Lung (tissue), 12 donors: ENCODE measurements around the gene CACFD1. TPM values are rescaled to one million over a fixed set of nuclear protein-coding genes. Genes with fewer than 3 reads are reported as not detected.

Experiments
- ATAC-seq: fragments of 200-7000 bp; cut with Tn5 transposase; one replicate; pipeline ENCODE4 v1.9.1; 2020; ENCODE audit warnings: moderate number of reproducible peaks; ENCODE audit not compliant: insufficient read depth, low FRiP score
- DNase-seq, 3 donors: peaks; one replicate each; pipeline ENCODE4 v3.0.0-alpha.2; 2013 to 2017
- H3K27ac ChIP-seq, 2 donors: one replicate each; pipeline ENCODE4 v1.5.1; 2013; ENCODE audit warnings: mild to moderate bottlenecking in 2 of 2, moderate library complexity in 2 of 2, control low read depth in 1 of 2, inconsistent platforms in 1 of 2, low read depth in 1 of 2, low read length in 1 of 2
- H3K27me3 ChIP-seq, 3 donors: one replicate each; pipeline ENCODE4 v1.5.1; 2013; ENCODE audit warnings: low read length in 2 of 3; ENCODE audit not compliant: control insufficient read depth in 3 of 3, insufficient read depth in 3 of 3
- H3K36me3 ChIP-seq, 4 donors: one replicate each; pipeline ENCODE4 v1.5.1; 2013; ENCODE audit warnings: low read length in 4 of 4, mild to moderate bottlenecking in 1 of 4, moderate library complexity in 1 of 4; ENCODE audit not compliant: control insufficient read depth in 4 of 4, insufficient read depth in 4 of 4
- H3K4me1 ChIP-seq, 5 donors: one replicate each; pipeline ENCODE4 v1.5.1; 2013; ENCODE audit warnings: low read length in 5 of 5, mild to moderate bottlenecking in 2 of 5, moderate library complexity in 1 of 5; ENCODE audit not compliant: control insufficient read depth in 5 of 5, insufficient read depth in 5 of 5
- H3K4me3 ChIP-seq: one replicate; pipeline ENCODE4 v1.5.1; 2013; ENCODE audit warnings: mild to moderate bottlenecking, control low read depth, moderate library complexity
- H3K9ac ChIP-seq, 2 donors: one replicate each; pipeline ENCODE4 v1.5.1; 2013; ENCODE audit warnings: low read length in 2 of 2, control low read depth in 1 of 2; ENCODE audit not compliant: insufficient read depth in 1 of 2
- H3K9me3 ChIP-seq, 4 donors: one replicate each; pipeline ENCODE4 v1.5.1; 2013; ENCODE audit warnings: low read length in 3 of 4, mild to moderate bottlenecking in 1 of 4, moderate library complexity in 1 of 4; ENCODE audit not compliant: control insufficient read depth in 4 of 4, insufficient read depth in 3 of 4
- WGBS, 2 donors: extraction: QIAGEN DNeasy Blood & Tissue Kit; methylation state at CpG; one replicate each; pipeline ENCODE4 v1.1.7; 2013; 5-methylcytosine and 5-hydroxymethylcytosine counted together
- polyA plus RNA-seq, 2 donors: library from polyadenylated mRNA; stranded (reverse); fragments of 200-250 nt; gene quantifications; one replicate each; pipeline ENCODE4 v1.2.1, GENCODE V29; 2013
- total RNA-seq, 2 donors: library from RNA; depleted of rRNA in 1 of 2; stranded (reverse); fragments of >200 nt in 1 of 2; gene quantifications; one replicate each; pipeline ENCODE4 v1.2.1, GENCODE V29; 2014 to 2021
- TF ChIP-seq, protein P1 (sequence below): IDR thresholded peaks from 2 replicates; pipeline ENCODE4 v1.5.1; 2012; ENCODE audit warnings: mild to moderate bottlenecking; ENCODE audit errors: control extremely low read depth, extremely low read depth
- donor health status: control.
- donor health status: control.
- donor health status: Bipolar disorder and iron deficiency.
- donor health status: healthy.
- donor health status: DM: yes; HTN: yes; CAD: no.

Gene CACFD1
- total and polyA plus RNA-seq, 4 donors: 18.7 to 46.1 (median 32.1) TPM

DNA sequence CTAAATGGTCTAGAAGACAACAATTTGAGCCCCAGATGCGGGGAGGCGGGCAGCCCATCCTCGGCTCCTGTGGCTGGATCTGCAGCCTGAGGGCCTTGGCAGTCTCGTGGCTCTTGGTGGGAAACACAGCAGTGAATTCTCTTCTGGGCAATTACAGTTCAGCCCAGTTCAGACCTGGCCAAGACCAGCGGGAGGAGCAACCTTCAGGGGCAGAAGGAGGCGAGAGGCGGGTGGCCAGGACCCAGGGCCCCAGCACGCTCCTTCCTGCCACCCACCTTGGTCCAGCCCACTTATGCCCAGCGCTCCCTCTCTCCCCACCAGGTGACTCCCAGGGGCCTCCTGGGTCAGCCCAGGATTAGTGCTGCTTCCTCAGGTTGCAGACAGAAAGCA lies 57.2 kb downstream of the CACFD1 start:
- Histone ChIP-seq H3K36me3 (no peaks in the 10 kb centered on the region), H3K4me1 (peaks cover 0 to 64% (median 14%) of the 10 kb centered on the region in 5 donors), H3K27ac (no peak overlapping the region), H3K27me3 (no peaks in the 10 kb centered on the region), H3K4me3 (no peak overlapping the region), H3K9me3 (peaks cover 0 to 3% (median 0%) of the 10 kb centered on the region in 4 donors), H3K9ac (no peak overlapping the region)
- DNase-seq (no peak), ATAC-seq (no peak)
- 92 to 93% methylated on average over 9 of the region's 9 CpGs for WGBS, 2 donors
- TF ChIP-seq, protein P1, sequence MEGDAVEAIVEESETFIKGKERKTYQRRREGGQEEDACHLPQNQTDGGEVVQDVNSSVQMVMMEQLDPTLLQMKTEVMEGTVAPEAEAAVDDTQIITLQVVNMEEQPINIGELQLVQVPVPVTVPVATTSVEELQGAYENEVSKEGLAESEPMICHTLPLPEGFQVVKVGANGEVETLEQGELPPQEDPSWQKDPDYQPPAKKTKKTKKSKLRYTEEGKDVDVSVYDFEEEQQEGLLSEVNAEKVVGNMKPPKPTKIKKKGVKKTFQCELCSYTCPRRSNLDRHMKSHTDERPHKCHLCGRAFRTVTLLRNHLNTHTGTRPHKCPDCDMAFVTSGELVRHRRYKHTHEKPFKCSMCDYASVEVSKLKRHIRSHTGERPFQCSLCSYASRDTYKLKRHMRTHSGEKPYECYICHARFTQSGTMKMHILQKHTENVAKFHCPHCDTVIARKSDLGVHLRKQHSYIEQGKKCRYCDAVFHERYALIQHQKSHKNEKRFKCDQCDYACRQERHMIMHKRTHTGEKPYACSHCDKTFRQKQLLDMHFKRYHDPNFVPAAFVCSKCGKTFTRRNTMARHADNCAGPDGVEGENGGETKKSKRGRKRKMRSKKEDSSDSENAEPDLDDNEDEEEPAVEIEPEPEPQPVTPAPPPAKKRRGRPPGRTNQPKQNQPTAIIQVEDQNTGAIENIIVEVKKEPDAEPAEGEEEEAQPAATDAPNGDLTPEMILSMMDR: no peak

DNA sequence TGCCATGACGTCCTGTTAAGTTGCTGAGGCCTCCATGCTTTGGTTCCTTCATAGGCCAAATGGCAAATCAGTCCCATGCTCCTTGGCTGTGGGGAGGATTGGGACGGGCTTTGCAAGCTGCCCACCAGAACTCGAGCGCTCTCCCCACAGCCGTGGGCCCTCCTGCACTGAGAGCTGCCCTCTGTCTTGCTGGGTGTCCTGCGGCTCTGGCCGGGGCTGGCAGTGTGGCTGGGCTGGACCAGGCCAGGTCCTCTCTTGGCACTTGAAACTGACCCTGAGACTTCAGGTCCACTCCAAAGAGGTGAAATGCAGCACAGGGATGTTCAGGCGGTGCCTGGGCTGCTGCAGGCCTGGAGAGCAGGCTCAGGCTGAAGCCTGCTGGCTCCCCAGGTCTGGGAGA lies 57.9 kb downstream of the CACFD1 start:
- H3K4me3 ChIP-seq: no peak overlapping the region
- H3K36me3 ChIP-seq: no peaks in the 10 kb centered on the region
- TF ChIP-seq, protein P1: no peak
- H3K9ac ChIP-seq: no peak overlapping the region
- WGBS, 2 donors: 80 to 83% methylated on average over 8 of the region's 8 CpGs
- H3K27me3 ChIP-seq: no peaks in the 10 kb centered on the region
- DNase-seq (no peak), ATAC-seq (no peak)
- H3K27ac ChIP-seq: no peak overlapping the region
- H3K9me3 ChIP-seq: no peaks in the 10 kb centered on the region
- H3K4me1 ChIP-seq: peaks cover 0 to 61% (median 9%) of the 10 kb centered on the region in 5 donors

DNA sequence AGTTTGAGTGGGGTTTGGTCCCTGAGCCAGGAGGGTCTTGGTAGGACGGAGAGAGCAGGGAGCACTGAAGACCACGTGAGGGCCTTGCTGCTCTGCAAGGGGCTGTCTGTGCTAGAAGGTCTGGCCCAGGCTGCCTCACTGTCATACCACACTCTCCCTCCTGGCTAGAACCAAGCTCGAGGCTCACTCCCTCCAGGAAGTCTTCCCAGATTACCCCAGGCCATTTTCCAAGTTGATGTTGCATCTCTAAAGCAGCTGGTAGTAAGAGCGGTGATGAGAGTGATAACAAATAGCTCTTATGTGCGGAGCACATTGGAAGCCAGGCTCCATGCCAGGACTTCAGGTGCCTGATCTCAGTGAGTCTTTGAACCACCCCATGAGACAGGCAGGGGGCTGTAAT lies 58.4 kb downstream of the CACFD1 start:
- H3K4me3 ChIP-seq: no peak overlapping the region
- TF ChIP-seq, protein P1: no peak
- H3K36me3 ChIP-seq: no peaks in the 10 kb centered on the region
- H3K9ac ChIP-seq: no peak overlapping the region
- H3K27me3 ChIP-seq: no peaks in the 10 kb centered on the region
- 82 to 91% methylated on average over 5 of the region's 5 CpGs for WGBS, 2 donors
- H3K27ac ChIP-seq: no peak overlapping the region
- H3K4me1 ChIP-seq: peaks cover 0 to 56% (median 9%) of the 10 kb centered on the region in 5 donors
- no peak for ATAC-seq
- DNase-seq: no peak
- H3K9me3 ChIP-seq: no peaks in the 10 kb centered on the region
